Measurements from ENCODE around the gene STAT6. TPM values are rescaled to one million over a fixed set of nuclear protein-coding genes. Genes with fewer than 3 reads are reported as not detected.

Gene STAT6
- total and polyA plus RNA-seq, 10 of the 15 experiments (the other 5 are each of a cell fraction or from before 2014, with no cell fraction given): 14.2 to 176 (median 89.6) TPM

DNA sequence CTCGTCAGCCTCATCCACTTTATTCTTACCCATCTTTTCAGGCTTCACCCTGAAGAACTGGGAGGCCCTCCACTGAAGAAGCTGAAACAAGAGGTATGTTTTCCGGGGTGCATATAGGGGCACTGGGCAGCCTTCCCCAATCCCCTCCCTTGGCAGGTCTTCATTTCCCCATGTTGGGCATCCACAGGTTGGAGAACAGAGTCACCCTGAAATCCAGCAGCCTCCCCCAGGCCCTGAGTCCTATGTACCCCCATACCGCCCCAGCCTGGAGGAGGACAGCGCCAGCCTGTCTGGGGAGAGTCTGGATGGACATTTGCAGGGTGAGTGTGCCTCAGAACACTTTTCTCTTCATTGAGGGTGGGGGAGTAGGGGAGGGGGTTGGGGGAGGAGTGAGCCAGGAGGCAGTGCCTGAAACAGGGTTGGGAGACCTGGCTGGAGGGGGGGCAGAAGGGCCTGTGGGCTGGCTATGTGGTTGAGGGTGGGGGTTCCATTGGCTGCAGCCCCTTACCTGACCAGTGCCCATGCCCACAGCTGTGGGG is 18.2 kb downstream of the STAT6 start (continued):
- TF ChIP-seq, protein P1, sequence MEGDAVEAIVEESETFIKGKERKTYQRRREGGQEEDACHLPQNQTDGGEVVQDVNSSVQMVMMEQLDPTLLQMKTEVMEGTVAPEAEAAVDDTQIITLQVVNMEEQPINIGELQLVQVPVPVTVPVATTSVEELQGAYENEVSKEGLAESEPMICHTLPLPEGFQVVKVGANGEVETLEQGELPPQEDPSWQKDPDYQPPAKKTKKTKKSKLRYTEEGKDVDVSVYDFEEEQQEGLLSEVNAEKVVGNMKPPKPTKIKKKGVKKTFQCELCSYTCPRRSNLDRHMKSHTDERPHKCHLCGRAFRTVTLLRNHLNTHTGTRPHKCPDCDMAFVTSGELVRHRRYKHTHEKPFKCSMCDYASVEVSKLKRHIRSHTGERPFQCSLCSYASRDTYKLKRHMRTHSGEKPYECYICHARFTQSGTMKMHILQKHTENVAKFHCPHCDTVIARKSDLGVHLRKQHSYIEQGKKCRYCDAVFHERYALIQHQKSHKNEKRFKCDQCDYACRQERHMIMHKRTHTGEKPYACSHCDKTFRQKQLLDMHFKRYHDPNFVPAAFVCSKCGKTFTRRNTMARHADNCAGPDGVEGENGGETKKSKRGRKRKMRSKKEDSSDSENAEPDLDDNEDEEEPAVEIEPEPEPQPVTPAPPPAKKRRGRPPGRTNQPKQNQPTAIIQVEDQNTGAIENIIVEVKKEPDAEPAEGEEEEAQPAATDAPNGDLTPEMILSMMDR (IDR thresholded peaks at IDR 0.05 in 2 of 3, conservative IDR thresholded peaks at IDR 0.05 in 1 of 3; ENCODE audit: control insufficient read depth in 2 of 3, extremely low read depth in 1 of 3, insufficient read depth in 1 of 3, low read depth in 3 of 3, low read length in 3 of 3): no peak
- TF ChIP-seq, protein P2, sequence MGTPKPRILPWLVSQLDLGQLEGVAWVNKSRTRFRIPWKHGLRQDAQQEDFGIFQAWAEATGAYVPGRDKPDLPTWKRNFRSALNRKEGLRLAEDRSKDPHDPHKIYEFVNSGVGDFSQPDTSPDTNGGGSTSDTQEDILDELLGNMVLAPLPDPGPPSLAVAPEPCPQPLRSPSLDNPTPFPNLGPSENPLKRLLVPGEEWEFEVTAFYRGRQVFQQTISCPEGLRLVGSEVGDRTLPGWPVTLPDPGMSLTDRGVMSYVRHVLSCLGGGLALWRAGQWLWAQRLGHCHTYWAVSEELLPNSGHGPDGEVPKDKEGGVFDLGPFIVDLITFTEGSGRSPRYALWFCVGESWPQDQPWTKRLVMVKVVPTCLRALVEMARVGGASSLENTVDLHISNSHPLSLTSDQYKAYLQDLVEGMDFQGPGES (IDR thresholded peaks at IDR 0.05): no peak
- TF ChIP-seq SMAD5 (IDR thresholded peaks at IDR 0.05; ENCODE audit: low read depth) (no peak), GABPA (IDR thresholded peaks at IDR 0.05; ENCODE audit: low read depth) (no peak)
- TF ChIP-seq, protein P3, sequence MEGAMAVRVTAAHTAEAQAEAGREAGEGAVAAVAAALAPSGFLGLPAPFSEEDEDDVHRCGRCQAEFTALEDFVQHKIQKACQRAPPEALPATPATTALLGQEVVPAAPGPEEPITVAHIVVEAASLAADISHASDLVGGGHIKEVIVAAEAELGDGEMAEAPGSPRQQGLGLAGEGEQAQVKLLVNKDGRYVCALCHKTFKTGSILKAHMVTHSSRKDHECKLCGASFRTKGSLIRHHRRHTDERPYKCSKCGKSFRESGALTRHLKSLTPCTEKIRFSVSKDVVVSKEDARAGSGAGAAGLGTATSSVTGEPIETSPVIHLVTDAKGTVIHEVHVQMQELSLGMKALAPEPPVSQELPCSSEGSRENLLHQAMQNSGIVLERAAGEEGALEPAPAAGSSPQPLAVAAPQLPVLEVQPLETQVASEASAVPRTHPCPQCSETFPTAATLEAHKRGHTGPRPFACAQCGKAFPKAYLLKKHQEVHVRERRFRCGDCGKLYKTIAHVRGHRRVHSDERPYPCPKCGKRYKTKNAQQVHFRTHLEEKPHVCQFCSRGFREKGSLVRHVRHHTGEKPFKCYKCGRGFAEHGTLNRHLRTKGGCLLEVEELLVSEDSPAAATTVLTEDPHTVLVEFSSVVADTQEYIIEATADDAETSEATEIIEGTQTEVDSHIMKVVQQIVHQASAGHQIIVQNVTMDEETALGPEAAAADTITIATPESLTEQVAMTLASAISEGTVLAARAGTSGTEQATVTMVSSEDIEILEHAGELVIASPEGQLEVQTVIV (IDR thresholded peaks at IDR 0.05; ENCODE audit: borderline replicate concordance, partially characterized antibody): no peak
